ENCODE measurements around the gene JTB. TPM values are rescaled to one million over a fixed set of nuclear protein-coding genes. Genes with fewer than 3 reads are reported as not detected.
"Not testable (repeated sequence)": the region's sequence is repeated elsewhere in the genome, so short reads cannot be mapped to it uniquely, and the experiment has no call there.

JTB gene
- total RNA-seq = 100 to 1,000 TPM in 1 of 2 donors, 10 to 100 TPM in 1; 51.0 to 130 TPM

- peak; percentile 74 to 78 for DNase-seq (ENCODE audit: low spot score in 2 of 2)
- Mint-ChIP-seq H3K36me3 (peaks cover 19 to 30% of the 10 kb centered on the region in 2 donors), H3K9me3 (no peaks in the 10 kb centered on the region), H3K27ac (peak within 1 kb of the TSS; percentile 93 to 95)
- peak; percentile 86 to 97 for ATAC-seq
Observed at GRCh38 chr1:153977250-153978240, at the start of gene JTB. TSS of gene JTB (minus strand) at chr1:153977674. CDS start at chr1:153977252, 422 bp downstream.

GRCh38 chr1:154019940-154020339, 42.5 kb upstream of the JTB start:
- Mint-ChIP-seq H3K27ac (no peak overlapping the region), H3K36me3 (no peaks in the 10 kb centered on the region), H3K9me3 (no peaks in the 10 kb centered on the region)
- ATAC-seq (no peak), DNase-seq (ENCODE audit: low spot score in 2 of 2) (no peak)

GRCh38 chr1:154019269-154019668, 41.8 kb upstream of the JTB start:
- ATAC-seq (no peak), DNase-seq (ENCODE audit: low spot score in 2 of 2) (no peak)
- no peaks in the 10 kb centered on the region for H3K9me3 Mint-ChIP-seq
- H3K36me3 Mint-ChIP-seq = no peaks in the 10 kb centered on the region
- no peak overlapping the region for H3K27ac Mint-ChIP-seq

GRCh38 chr1:154014154-154014907, 36.9 kb upstream of the JTB start:
- no peak for DNase-seq (ENCODE audit: low spot score in 2 of 2)
- no peaks in the 10 kb centered on the region for H3K9me3 Mint-ChIP-seq
- peak in 1 of 2 donors; percentile 63 for ATAC-seq
- H3K27ac Mint-ChIP-seq = no peak overlapping the region
- H3K36me3 Mint-ChIP-seq = no peaks in the 10 kb centered on the region

GRCh38 chr1:154012543-154012942, 35.1 kb upstream of the JTB start:
- DNase-seq (ENCODE audit: low spot score in 2 of 2); ATAC-seq; H3K36me3 Mint-ChIP-seq; H3K9me3 Mint-ChIP-seq; H3K27ac Mint-ChIP-seq: not testable (repeated sequence)

GRCh38 chr1:154012129-154012528, 34.7 kb upstream of the JTB start:
- Mint-ChIP-seq H3K9me3 (no peaks in the 10 kb centered on the region), H3K27ac (no peak overlapping the region), H3K36me3 (no peaks in the 10 kb centered on the region)
- DNase-seq (ENCODE audit: low spot score in 2 of 2) = no peak
- no peak for ATAC-seq

GRCh38 chr1:154006136-154006535, 28.7 kb upstream of the JTB start:
- no peak for DNase-seq (ENCODE audit: low spot score in 2 of 2)
- H3K27ac Mint-ChIP-seq = no peak overlapping the region
- H3K9me3 Mint-ChIP-seq = no peaks in the 10 kb centered on the region
- peak in 1 of 2 donors; percentile 48 for ATAC-seq
- no peaks in the 10 kb centered on the region for H3K36me3 Mint-ChIP-seq

GRCh38 chr1:154000420-154000819, 22.9 kb upstream of the JTB start:
- H3K36me3 Mint-ChIP-seq = peaks cover 4 to 6% of the 10 kb centered on the region in 2 donors
- DNase-seq (ENCODE audit: low spot score in 2 of 2) (no peak), ATAC-seq (peak in 1 of 2 donors; percentile 23)
- H3K27ac Mint-ChIP-seq = no peak overlapping the region
- H3K9me3 Mint-ChIP-seq = peaks cover 0 to 4% of the 10 kb centered on the region in 2 donors

- ATAC-seq; H3K27ac Mint-ChIP-seq; DNase-seq (ENCODE audit: low spot score in 2 of 2); H3K9me3 Mint-ChIP-seq: not testable (repeated sequence)
- peaks cover 18 to 31% of the 10 kb centered on the region in 2 donors for H3K36me3 Mint-ChIP-seq
Observed at GRCh38 chr1:153996882-153997281, 19.4 kb upstream of the JTB start.

- DNase-seq (ENCODE audit: low spot score in 2 of 2) (no peak), ATAC-seq (no peak)
- no peak overlapping the region for H3K27ac Mint-ChIP-seq
- peaks cover 31 to 43% of the 10 kb centered on the region in 2 donors for H3K36me3 Mint-ChIP-seq
- peaks cover 0 to 9% of the 10 kb centered on the region in 2 donors for H3K9me3 Mint-ChIP-seq
Observed at GRCh38 chr1:153995640-153996039, 18.2 kb upstream of the JTB start.

- ATAC-seq (no peak), DNase-seq (ENCODE audit: low spot score in 2 of 2) (no peak)
- H3K27ac Mint-ChIP-seq = peak overlapping the region in 1 of 2 donors; percentile 44
Observed at GRCh38 chr1:153995202-153995601, 17.7 kb upstream of the JTB start.

GRCh38 chr1:153991806-153992205, 14.3 kb upstream of the JTB start:
- H3K27ac Mint-ChIP-seq = peak overlapping the region; percentile 97
- DNase-seq (ENCODE audit: low spot score in 2 of 2) (no peak), ATAC-seq (no peak)
- H3K9me3 Mint-ChIP-seq = peaks cover 3 to 9% of the 10 kb centered on the region in 2 donors
- H3K36me3 Mint-ChIP-seq = peaks cover 36 to 49% of the 10 kb centered on the region in 2 donors

More at GRCh38 chr1:153995202-153995601, 17.7 kb upstream of the JTB start:
- Mint-ChIP-seq H3K9me3 (peaks cover 3 to 9% of the 10 kb centered on the region in 2 donors), H3K36me3 (peaks cover 35 to 48% of the 10 kb centered on the region in 2 donors)

- DNase-seq (ENCODE audit: low spot score in 2 of 2) (no peak), ATAC-seq (no peak)
- H3K36me3 Mint-ChIP-seq = peaks cover 36 to 49% of the 10 kb centered on the region in 2 donors
- H3K27ac Mint-ChIP-seq = peak overlapping the region; percentile 97
- H3K9me3 Mint-ChIP-seq = peaks cover 3 to 9% of the 10 kb centered on the region in 2 donors
Observed at GRCh38 chr1:153991151-153991630, 13.7 kb upstream of the JTB start.

- peak; percentile 85 to 90 for DNase-seq (ENCODE audit: low spot score in 2 of 2)
- Mint-ChIP-seq H3K9me3 (peaks cover 3 to 8% of the 10 kb centered on the region in 2 donors), H3K27ac (peak within 1 kb of the TSS; percentile 97), H3K36me3 (peaks cover 35 to 45% of the 10 kb centered on the region in 2 donors)
- ATAC-seq = peak; percentile 88 to 91
Observed at GRCh38 chr1:153990468-153991150, 13.1 kb upstream of the JTB start, which contains the start of gene RPS27. TSS of gene RPS27 (plus strand) at chr1:153990762. CDS start at chr1:153990797, 35 bp downstream.

GRCh38 chr1:153987621-153988020, 10.1 kb upstream of the JTB start:
- Mint-ChIP-seq H3K9me3 (peaks cover 1 to 3% of the 10 kb centered on the region in 2 donors), H3K36me3 (peaks cover 26% of the 10 kb centered on the region in 2 donors), H3K27ac (peak overlapping the region in 1 of 2 donors; percentile 91)
- DNase-seq (ENCODE audit: low spot score in 2 of 2) (no peak), ATAC-seq (no peak)
